Measurements from ENCODE around the gene KRT74.
A peak's percentile ranks its signal among the peaks of the same experiment; 100 is the strongest.
"Not testable (repeated sequence)": the region's sequence is repeated elsewhere in the genome, so short reads cannot be mapped to it uniquely, and the experiment has no call there.

The KRT74 gene

DNA sequence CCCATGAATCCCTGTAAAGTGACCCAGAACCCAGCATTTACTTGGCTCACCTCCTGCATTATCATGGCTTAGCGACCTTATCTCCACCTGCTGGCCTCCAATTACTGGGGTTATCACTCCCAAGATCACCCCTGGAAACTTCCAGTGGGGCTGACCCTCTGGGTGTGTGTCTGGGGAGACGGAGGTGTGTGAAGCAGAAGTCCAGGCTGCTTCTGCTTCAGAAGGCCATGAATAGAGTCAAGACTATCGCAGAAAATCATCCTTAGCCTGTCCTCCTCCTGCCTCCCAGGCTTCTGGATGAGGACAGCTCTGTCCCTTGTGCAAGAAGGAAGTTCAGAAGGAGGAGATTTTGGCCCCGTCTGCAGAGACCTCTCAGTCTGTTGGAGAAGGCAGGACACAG is 28.0 kb upstream of the KRT74 start:
- peak; percentile 15 for DNase-seq

DNA sequence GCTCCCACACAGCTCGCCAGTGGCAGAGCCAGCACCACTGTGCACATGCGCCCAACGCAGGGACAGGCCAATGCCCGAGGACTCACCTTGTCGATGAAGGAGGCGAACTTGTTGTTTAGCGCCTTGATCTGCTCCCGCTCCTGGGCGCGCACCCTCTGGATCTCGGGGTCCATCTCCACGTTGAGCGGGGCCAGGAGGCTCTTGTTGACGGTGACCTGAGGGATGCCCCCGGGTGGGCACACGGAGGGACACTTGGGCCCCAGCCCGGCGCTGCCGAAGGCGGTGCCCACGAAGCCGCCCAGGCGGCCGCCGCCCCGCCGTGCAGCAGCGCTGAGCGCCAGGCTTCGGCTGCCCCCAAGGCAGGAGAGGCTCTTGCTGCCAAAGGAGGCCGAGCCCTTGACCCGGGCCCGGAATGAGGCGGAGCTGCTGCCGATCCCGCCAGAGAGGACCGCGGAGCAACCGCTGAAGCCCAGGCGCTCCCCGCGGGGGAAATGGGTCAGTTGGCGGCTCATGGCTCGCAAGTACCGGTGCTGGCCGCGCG is 27.4 kb upstream of the KRT74 start, which contains the start of gene KRT72:
Gene KRT72, minus strand, starts transcription at position 523 of the 541 bp plus-strand sequence. Its CDS starts 11 bp downstream, at position 512.
- peak; percentile 14 for DNase-seq

DNA sequence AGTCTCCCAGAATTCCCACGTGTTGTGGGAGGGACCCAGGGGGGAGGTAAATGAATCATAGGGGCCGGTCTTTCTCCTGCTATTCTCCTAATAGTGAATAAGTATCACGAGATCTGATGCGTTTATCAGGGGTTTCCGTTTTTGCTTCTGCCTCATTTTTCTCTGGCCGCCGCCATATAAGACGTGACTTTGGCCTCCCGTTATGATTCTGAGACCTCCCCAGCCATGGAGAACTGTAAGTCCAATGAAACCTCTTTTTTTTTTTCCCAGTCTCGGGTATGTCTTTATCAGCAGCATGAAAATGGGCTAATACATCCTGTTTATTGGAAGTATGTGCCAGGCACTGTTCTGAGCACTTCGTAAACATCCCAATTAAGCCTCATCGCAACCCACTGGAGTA is 26.8 kb upstream of the KRT74 start:
- DNase-seq: peak; percentile 2

DNA sequence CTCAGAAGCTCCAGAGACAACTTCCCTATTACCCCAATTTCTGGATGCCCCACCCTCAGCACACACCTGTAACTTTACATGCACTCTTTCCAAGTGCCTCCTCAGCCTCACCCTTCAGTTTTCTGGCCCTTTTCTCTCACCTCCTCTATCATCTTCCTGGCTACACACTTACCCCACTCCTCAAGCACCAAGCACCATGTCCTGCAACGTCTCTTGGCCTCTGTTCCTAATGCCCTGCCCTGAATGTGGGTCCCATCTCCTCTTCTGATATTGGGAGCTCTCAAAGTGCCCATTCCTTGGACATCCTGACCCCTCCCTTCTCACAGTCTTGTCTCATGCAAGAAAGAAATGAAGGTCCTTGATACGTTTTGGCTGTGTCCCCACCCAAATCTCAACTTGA is 26.4 kb upstream of the KRT74 start:
- DNase-seq: no peak

DNA sequence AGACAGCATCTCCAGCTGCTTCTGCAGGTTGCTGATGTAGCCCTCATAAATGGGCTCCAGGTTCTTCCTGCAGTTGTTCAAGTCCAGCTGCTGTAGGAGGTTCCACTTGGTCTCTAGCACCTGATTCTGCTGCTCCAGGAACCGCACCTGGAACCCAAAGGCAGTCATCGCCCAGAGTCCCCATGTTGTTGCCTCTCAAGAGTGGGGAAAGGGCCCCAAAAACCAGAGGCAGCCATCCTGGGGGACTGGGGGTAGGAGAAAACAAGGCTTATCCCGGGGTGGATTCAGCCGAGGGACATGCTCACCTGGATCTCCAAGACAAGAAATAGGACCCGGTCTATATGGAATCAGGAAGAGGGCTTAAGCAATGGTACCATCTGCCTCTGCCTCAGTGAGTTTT is 25.3 kb upstream of the KRT74 start:
- peak; percentile 3 for DNase-seq

DNA sequence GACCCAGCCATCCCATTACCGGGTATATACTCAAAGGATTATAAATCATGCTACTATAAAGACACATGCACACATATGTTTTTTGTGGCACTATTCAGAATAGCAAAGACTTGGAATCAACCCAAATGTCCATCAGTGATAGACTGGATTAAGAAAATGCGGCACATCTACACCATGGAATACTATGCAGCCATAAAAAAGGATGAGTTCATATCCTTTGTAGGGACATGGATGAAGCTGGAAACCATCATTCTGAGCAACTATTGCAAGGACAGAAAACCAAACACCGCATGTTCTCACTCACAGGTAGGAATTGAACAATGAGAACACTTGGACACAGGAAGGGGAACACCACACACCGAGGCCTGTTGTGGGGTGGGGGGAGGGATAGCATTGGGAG is 20.6 kb upstream of the KRT74 start:
- DNase-seq: not testable (repeated sequence)

DNA sequence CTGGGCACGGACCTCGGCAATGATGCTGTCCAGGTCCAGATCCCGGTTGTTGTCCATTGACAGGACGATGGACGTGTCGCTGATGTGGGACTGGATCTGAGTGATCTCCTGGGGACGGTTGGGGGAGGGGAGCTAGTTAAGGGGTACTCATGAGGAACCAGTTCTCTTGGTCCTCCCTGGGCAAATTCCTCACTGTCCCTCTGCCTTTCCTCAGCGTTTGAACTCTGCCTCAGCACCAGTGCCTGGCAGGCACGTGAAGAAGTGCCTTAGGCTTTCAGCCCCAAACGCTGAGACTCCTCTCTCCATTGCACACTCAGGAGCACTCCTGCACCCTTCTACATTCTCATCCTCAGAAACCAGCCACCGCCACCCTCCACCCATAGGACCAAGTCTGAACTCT is 17.9 kb upstream of the KRT74 start:
- no peak for DNase-seq

DNA sequence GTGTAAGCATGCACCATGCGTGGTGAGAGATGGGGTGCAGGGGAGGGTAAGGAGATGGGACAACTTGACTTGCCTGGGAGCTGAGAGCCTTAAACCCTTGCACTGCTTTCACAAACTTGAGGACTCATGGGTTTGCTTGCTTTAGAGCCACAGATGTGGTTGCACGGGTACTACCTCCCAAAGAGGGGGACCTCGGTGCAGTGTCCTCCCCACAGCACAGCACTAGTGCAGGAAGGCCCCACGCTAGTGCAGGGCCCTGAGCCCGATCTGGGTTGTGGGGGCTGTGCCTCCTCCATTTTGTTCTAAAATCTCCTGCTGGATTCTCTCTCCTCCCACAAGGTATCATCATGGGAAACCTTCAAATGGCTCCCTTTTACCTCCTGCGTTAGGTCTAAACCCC is 16.4 kb upstream of the KRT74 start:
- no peak for DNase-seq

DNA sequence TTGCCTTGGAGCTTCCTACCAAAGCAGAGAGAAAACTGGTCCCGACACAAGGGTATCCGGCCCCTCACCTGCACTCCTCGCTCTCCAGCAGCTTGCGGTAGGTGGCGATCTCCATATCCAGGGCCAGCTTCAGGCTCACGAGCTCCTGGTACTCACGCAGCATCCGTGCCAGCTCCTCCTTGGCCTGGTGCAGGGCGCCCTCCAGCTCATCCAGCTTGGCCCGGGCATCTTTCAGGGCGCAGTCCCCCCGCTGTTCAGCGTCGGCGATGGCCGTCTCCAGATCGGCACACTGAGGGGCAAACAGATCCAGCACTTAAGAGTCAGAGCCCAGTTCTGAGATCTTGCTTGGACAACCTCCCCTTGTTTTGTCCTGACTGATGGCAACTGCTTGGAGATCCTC is 13.9 kb upstream of the KRT74 start:
- no peak for DNase-seq

DNA sequence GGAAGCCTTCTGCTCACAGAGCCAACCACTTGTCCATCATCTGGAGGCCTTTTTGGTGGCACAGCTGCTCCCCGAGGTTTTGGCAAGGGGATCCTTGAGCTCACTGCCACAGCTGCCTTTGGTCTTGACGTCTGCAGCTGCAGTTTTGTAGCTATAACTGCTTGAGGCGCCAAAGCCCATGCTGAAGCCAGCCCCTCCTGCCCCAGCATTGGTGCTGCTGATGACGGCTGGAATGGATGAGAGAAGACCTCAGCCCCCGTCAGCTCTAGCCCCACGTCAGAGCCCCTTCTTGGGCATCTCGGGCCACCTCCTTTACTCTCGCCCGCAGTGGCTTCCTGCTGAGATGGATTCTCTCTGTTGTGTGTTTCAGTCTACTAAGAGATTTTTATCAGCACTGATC is 12.3 kb upstream of the KRT74 start:
- DNase-seq: peak; percentile 53

DNA sequence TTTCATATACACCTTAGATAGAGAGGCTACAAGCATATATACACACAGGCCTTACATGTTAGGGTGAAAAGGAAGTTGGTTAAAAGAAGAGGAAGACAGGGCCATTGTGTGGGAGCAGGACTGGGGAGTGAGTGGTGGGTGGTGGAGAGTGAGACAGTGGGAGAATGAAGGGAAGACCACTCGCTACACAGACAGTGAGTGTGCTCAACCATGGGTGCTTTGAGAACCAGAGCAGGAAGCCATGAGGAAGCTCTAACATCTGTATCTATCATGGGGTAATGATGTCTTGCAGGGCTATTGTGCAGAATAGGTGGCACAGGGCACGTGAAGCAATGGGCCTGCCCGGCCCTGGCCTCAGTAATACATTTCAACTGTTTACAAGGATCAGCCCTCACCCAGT is 11.4 kb upstream of the KRT74 start:
- DNase-seq: no peak

DNA sequence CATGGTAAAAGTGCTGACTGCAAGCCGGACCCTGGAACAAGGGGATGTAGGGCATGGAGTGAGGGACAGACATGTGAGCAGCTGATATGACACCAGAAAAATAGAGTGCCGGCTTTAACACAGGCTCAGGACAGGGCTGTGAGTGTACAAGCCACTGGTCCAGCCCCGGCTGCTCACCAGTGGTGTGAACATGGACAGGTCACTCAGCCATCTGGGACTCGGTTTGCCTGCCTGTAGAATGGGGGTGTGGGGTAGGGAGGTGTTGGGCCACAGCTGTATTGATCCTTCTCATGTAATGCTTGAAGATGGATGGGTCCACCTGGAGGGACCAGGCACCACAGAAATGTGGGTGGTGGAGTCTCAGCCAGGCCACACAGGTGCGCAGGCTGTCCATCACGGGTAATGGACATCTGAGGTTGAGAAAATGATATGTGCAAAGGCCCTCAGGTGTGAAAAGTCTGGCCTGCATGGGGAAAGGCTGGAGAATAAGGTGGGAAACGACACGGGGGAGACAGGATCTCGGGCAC is 10.6 kb upstream of the KRT74 start:
- DNase-seq: no peak

DNA sequence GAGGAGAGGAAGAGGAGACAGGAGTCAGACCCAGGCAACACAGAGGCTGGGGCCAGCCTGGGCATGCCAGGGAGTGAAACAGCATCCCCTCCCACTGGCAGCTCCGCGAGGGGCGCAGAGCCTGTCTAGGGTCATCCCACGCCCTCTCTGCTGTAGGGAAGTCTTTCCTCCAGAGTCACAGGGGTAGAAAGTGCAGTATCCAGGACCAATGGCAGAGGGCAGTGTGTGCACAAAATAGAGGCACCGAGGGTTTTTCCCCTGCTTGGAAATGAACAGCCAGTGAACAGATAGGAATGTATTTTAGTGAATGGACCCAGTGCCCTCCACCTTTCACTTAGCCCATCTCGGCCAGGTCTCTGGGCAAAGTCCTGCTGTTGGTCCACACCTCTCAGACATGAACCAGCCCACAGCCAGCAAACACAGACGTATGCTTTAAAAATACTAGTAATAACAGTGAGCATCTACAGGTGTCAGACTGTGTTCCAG is 9.4 kb upstream of the KRT74 start:
- peak; percentile 76 for DNase-seq

DNA sequence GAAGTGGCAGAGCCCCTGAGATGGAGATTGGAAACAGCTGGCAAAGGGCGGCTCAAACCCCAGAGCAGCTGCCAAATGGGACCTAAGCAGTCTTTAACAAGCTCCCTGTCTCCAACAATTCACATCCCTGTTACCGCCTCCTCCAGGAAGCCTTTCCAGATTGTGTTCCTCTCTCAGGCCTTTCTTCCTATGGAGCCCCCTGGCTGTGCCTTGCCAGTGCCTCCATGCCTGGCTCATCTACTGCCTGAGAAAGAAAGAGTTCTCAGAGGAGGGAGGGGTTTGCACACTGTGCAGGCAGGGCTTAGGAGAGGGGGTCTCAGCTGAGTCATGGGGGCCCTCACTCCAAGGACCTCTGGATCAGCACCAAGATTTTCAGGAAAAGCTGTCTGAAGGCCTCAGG is 8.8 kb upstream of the KRT74 start:
- no peak for DNase-seq

DNA sequence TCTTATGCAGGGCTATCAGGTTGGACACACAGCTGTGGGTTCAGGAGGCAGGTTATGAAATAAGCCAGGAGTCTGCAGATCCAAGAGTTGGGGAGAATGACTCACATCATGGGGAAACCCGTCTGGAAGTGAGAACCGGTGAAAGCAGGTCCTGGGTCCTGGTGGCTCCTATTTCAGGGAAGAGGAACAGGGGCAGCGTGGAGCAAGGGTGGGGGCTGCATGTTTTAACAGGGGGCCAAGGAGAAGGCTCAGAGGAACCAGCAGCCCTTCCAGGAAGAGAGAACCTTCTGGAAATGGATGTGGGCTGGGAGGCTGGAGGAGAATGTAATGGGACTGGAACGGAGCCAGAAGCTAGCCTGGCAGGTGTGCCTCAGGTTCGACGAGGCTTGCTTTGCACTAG is 7.8 kb upstream of the KRT74 start:
- no peak for DNase-seq

DNA sequence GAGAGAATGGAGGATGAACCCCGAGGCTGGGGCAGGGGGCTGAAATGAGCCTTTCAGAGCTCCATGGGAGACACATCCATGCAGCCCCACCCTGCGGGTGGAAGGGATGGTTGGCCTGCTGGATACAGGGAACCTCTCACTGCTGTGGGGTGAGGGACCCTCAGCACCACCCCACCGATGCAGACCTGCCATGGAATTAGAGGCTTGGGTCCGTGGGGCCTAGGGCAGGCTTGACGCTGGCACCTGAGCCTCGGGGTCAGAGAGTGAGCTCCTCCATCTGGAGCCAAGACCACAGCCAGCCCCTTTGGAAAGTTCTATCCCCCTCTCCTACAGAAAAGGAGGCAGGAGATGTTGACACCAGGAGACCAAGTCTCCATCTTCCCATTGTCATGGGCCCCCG is 7.4 kb upstream of the KRT74 start:
- DNase-seq: no peak

DNA sequence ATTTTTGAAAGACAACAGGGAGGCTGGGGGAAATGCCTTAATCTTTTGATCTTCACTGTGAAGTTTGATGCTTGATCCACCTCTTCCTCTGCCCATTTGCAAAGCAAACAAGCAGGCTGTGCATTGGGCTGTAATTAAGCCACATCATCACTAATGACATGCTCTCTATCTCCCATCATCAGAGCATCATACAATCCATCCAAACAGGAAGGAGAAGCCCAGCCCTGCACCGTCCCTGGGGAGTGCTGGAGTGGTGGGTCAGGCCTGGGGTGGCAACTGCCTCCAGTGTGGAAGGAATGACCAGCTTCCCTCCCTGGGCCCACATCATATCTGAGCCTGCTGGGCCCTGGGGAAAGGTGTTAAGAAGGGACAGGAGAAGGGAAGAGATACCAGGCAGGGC is 6.9 kb upstream of the KRT74 start:
- no peak for DNase-seq

DNA sequence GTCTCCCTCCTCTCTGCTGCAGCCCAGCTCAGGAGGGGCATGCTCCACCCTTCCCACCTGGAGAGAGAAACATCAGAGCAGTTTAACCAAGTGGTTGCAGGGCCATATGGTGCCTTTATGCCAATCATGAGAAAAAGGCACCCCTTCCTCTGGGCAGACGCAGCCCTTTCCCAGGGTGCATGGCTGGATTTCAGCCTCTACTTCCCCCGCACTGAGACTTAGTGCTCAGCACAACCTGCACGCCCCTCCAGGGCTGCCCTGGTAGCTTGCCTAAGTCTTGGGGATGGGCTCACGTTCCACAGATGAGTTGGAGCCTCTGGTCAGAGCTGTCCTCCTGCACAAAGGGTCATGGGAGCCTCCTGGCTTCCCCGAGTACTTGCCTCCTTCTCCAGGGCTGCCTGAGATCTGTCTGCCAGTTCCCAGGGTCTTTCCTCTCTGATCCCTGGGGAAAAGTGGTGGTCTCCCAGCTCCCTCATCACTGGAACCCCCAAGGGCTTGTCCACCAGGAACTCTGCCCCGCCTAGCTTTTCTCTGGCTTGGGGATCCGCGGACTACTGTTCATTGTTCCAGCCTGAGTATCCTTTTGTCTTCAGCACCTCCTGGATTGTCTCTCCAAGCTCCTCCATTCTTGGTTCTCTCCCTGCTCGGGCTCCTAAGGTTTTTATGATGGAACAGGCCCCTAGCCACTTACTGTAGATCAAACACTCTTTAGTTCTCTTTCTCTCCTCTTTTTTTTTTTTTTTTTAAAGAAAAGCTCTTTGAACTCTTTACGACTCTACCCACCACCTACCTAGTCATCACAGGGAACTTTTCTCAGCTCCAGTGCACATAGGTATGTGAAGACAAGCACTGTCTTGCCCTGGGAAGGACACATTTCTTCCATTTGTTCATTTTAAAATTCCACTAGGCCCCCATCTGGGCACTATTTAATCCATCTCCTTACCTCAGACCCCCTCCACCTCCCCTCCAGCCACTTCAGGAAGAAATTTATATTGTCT is 6.1 kb upstream of the KRT74 start:
- no peak for DNase-seq

DNA sequence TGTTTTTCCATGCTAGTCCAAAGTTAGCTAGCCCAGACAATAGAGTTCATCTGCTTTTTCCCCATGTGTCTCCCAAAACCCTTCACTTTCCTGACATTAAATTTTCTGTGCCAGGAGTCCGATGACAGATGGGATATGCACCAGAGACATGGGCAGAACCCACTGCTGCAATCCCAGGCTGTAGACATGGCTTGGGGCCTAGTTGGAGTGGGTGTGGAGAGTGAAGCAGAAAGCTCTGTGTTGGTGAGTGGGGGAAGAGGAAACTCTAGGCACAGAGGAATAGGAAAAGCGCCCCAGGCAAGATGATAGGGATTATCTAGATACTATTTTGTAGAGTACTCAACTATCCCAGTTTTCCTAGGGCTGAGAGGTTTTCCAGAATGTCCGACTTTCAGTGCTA is 4.8 kb upstream of the KRT74 start:
- no peak for DNase-seq

DNA sequence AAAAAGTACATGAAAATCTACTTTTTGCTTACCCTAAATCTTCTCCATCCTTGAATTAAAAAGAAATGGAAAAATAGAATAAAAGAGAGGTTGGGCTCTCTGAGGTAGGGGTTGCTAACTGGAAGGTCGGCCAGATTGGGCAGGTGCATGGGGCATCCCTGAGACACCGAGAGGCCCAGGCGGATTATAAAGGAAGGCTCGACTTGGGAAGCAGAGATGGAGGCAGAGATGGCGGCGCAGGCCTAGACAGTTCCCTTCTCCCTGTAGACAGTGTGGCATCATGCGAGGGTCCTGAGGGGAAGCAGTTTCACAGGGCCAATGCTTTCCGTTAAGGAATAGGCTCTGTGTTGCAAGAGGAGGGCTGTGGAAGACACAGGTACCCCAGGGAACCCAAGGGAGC is 3.7 kb upstream of the KRT74 start:
- no peak for DNase-seq

DNA sequence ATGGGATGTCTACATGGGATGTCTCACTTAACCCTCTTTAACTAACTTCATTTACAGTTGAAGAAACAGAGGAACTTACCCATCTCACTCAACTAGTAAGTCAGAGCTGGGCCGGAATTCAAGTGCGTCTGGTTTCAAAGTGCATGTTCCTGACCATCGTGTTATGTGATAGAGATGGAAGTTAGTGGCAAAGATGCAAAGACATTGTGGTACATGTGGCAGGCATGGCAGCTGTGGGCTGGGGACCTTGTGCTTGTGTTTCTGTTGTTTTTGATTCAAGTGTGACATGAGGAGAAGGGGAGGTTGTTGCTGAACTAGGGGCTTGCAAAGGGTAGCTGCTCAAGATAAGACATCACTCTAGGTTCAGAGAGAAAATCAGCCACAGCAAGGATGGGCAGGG is 2.3 kb upstream of the KRT74 start:
- DNase-seq: no peak

DNA sequence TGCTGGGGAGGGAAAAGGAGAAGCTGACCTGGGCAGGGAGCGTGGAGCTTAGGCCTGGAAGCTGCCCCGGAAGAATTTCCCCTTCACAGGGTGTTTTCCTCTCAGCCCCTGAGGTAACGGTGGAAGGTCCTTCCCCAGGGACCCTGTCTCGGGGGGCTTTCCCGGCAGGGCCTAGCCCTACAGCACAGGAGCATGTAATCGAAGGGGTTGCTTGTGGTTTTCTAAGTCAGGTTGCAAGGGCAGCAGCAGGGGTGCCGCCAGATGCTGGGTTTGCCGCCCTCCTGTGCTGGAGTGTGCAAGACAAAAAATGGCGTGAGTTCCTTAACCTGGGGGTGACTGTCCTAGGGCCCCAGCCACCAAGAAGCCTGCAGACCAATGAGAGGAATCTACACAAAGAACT is 1.6 kb upstream of the KRT74 start:
- no peak for DNase-seq

DNA sequence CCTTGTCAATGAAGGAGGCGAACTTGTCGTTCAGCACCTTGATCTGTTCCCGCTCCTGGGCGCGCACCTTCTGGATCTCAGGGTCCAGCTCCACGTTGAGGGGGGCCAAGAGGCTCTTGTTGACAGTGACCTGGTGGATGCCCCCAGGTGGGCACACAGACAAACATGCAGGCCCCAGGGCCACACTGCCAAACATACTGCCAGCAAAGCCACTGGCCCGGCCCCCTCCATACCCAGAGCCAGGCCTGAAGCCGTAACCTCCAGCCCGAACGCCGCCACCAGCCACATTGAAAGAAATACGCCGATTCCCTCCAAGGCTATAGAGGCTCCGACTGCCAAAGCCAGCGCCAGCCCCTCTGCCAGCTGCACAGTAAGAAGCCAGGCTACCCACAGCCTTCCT is 337 bp downstream of the KRT74 start:
- DNase-seq: no peak

DNA sequence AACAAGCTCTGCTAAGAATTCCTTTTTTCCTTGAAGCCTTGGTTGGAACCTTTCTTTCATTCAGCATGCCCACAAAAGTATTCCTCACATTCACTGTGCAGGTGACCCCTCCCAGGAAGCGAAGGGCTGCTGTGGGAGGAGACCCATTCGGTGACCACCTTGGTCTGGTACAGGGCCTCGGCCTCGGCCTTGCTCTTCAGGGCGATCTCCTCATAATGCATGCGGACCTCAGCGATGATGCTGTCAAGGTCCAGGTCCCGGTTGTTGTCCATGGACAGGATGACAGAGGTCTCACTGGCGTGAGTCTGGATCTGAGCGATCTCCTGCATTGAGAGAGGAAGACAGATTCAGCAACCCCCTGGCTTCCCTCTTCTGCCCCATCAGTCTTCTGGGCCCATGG is 3.1 kb downstream of the KRT74 start:
- DNase-seq: no peak

All from stimulated activated CD8-positive, alpha-beta memory T cell treated with anti-CD3 and anti-CD28 coated beads, Interleukin-4, amount 100 ng/mL, for 48 hours (primary cell).